UCSD-AML1 (cell line): ENCODE results near the gene CLSTN2.

Experiments
- DNase-seq: peaks from one replicate; lab custom pipeline; 2025; ENCODE audit not compliant: unreplicated experiment; lab: John Stamatoyannopoulos, UW

CLSTN2 gene

DNA sequence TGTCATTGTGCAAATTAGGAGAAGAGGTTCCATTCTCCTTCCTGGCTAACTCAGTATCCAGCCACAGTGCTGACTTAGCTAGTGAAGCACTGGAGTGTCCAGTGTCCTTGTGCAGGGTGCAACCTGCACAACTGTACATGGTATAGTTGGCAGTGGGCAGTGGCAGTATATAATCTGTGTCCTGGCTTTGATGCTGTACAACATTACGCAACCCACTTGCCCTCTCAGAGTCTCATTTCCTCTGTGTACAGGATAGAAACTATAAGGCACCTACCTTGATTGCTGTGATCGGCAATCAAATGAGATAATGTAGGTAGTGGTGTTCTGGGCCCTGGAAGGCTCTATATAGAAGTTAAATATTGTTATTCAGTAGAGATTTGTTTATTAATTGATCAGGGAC, 333.6 kb downstream of the CLSTN2 start:
- no peak for DNase-seq

DNA sequence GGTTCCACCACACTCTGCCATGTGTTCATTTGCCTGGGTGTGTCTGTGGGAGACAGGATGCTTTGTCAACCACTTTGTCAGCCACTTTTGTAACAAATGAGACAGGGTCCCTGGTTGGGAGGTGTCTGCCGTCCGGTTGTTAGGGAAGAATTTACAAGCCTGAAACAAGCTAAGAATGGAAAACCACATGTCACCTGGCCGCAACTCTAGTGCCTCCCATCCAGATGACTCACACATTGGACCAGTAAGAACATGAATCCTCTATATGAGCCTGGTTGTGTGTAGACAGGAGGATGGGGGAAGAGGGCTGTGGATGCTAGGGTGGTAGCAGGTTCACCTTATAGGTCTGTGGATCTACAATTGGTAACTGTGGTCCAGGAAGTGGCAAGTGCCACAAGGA, 335.3 kb downstream of the CLSTN2 start:
- no peak for DNase-seq

DNA sequence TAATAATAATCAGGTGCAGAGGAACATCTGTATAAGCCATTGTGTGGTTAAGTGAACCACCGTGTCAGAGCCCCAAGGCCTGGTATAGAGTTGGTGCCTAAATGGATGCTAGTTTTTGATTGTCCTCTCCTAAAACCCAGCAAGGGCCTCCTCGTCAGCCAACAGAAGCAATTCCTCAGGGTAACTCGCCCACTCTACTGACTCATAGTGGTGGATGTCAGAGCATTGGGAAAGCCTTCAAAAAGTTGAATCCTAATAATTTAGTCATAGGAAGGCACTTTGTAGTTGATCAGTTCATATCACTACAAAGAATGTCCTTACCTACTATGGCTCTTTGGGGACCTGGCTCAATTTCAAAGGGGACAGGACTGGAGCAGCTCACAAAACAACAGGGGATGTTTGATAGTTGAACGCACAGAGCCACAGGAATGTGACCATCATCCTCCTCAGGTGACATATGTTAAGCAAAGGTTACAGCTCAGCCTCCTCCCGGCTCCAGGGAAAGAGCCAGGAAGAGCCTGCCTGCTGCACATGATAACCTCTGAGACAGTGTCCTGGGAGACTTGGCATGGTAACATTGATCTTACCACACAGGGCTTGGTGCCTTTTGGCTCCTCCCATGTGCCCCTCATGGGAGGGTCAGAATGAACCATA, 338.7 kb downstream of the CLSTN2 start:
- no peak for DNase-seq

DNA sequence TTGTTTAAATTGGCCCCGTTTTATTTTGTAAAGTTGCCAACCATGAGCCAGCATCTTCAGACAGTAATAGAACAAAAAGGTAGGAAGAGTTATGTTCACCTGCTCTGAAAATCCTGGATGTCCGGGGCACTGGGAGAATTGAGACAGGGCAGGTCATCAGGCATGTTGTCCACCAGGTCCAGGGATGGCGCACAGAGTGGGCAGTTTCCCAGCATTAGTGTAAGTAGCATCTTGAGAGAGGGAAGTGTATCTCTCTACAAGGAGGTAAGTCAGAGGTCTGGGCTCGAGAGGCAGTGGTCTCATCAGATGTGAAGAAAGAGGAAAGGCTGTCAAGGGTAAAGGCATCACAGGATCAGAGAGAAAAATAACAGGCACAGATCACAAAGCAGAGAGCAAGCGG, 339.4 kb downstream of the CLSTN2 start:
- DNase-seq, result no peak

DNA sequence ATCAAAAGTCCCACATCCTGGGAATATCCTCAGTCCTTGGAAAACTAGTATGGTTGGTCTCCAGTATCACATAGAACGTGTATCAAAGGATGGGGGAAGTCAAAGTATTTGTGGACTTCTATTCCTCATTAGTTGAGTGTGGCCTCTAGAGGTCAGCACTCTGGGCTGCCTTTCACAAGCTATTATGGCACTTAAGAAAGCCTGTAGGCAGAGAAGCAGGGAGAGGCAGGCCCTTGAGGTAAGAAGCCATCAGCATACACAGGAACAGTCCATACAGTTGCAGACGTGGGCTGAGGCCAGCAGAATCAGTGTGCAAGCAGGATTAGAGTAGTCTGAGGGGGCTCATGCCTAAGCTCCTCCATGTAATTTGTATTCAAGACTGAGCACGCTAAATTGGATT, 341.7 kb downstream of the CLSTN2 start:
- DNase-seq, result peak; percentile 13

DNA sequence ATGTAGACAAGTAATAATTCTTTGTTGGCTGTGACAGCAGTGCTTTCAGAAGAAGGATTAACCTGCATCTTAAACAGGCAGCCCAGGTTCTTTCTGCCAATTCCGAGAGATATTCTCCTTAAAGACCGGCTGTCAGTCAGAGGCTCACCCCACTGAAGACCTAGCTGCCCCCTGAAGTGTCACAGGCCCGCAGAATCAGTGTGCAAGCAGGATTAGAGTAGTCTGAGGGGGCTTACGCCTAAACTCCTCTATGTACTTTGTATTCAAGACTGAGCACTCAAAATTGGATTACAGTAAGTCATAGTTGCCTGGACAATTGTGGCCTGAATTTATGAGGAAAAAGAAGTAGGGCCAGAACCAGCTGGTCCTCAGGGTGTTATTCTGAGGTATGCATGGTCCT, 342.9 kb downstream of the CLSTN2 start:
- no peak for DNase-seq

DNA sequence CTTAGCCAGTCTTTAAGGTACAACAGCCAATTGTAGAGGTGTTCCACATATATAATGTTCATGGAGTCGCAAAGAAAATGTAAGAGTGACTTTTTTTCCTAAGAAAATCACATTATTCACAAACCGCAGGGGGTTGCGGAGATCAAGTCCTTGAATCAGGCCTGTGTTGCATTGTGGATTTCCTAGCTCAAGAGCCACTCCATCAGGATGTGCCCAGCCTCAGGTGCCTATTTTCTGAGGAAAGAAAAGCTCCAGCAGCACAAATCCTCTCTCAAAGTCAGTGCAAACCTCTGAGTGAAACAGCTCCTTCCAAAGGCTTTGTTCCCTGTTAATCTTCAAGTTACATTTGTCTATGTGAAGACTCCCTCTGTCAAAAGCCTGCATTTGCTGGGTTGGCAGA, 349.4 kb downstream of the CLSTN2 start:
- DNase-seq, result no peak

DNA sequence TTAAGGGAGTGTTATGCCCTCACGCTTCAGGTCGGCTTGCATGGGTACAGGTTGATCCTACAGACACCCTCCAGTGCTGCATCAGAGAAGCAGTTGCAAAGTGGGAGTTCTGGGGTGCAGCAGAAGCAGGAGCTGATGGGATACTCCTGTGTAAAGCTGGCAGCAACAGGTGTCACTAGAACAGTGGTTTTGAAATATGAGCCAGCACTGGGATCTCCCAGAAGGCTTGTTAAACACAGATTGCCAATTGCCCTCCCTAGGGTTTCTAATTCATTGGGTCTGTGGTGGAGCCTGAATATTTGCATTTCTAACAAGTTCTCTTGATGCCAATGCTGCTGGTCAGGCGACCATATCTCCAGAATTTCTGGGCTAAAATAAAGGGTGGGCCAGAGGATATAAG, 350.4 kb downstream of the CLSTN2 start:
- DNase-seq, result no peak

DNA sequence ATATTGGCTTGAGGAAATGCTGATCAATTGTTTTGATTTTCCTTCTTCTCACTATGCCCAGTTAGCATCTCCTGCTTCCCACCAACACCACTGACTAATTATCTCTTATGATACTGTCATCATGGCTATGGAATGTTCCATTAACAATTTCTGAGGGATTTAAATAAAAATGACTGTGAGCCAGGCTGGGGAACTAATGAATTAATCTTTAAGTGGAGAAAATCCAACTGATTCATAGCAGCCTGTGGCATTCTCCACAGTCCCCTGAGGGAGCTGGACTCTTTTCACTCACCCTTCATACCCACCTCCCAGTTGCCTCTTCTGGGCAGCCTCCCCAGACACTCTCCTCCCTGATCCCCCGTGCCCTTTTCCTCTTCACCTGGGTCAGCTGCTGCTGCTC, 353.6 kb downstream of the CLSTN2 start:
- DNase-seq, result no peak

DNA sequence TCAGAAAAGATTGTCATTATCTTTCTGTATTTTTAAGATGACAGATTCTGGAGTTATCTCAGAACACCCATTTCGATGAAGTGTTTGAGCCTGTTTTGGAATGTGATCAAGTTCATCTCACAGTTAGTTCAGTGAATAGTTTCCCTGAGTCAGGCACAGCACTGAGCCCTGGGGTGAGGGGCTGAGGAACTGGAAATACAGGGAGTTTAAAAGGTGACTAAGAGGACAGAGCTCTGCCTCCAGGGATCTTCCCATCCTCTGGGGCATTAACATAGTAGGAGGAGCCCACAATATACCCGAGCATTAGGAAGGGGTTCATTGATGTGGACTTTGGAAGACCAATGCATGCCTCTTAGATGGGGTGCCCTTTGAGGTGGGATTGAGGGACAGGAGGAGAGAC, 355.1 kb downstream of the CLSTN2 start:
- no peak for DNase-seq

DNA sequence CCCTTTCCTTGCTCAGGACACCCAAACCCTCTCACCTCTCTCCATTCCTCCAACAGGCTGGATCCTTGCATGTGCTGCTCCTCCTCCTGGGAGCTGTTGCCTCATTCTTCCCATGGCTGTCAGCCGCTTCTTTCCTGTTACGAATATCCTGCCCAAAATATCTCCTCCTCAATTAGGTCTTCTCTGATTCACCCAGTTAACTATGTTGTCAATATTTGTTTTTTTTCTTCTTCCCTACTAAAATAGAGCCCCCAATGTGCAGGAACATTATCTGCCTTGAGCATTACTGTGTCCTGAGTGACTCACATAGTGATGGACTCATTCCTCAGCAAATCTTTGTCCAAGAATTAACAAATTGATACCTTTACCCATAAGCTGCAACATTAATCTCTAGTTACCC, 357.2 kb downstream of the CLSTN2 start:
- no peak for DNase-seq

DNA sequence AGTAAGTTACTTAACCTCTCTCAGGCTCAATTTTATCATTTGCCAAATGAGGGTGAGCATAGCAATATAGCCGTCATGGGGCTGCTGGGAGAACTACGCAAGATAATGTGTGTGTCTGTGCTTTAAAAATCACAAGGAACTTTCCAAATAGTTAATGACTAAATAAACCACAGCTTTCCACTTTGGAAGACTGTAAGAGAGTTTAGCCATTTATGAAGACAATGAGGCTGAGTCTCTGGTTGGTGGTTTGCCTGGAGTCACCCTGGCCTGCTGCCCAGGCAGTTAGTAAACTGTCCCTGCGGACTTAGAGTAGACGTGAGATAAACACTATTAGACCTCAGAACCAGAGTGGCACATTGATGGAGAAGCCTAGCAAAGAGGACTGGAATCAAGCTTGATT, 357.7 kb downstream of the CLSTN2 start:
- DNase-seq, result no peak

DNA sequence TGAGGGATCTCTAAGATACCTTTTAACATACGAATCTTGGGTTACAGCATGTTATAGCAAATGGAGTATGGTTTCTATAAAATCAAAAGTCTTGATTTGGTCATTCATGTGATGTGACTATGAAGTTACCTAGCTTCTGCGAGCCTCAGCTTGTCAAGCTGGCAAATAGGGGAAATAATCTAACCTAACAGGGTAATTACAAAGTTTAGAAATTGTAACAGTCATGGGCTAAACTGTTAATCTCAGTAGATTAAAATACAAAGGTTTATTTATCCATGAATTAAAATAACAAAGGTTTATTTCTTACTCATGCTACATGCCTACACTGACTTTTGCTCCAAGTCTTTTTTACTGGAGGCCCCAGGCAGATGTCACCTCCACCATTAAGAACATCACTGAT, 359.1 kb downstream of the CLSTN2 start:
- no peak for DNase-seq

DNA sequence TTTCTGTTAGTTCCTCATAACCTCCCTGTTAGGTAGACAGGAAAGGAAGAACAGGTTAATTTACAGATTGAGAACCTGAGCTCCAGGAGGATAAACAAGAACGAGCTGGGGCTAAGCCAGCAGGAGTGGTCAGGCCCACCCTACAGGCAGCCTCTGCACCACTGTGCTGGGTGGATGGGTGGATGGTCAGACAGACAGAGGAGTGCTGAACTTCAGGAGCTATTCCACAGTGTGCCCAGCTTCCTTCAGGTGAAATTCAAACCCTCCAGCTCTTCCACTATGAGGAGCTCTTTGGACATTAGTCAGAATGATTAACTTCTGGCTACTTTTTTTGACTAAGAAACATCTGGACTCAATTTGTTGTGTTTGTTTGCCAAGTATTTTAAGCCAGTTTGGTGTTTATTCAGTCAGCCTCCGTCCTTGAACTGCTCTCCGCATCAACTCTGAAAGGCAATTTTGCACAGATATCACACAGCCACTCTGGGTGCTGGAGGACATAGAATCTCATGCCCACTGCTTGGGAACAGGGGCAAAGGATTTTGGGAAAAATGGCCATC, 361.9 kb downstream of the CLSTN2 start:
- no peak for DNase-seq

DNA sequence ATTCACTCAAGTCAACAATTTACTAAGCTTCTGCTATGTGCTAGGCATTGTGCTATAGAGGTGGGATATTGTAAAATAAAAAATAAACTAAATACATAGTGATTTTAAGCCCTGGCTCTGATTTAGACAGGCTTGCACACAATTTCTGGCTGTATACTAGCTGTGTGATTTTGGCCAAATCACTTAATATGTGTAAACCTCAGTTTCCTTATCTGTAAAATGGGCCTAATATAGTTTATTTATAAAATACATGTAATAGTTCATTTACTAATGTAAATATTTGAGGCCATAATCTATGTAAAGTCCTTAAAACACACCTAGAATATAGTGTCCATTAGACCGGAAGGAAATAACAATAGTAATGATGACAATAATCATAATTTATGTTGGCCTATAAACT, 363.1 kb downstream of the CLSTN2 start:
- DNase-seq, result no peak

DNA sequence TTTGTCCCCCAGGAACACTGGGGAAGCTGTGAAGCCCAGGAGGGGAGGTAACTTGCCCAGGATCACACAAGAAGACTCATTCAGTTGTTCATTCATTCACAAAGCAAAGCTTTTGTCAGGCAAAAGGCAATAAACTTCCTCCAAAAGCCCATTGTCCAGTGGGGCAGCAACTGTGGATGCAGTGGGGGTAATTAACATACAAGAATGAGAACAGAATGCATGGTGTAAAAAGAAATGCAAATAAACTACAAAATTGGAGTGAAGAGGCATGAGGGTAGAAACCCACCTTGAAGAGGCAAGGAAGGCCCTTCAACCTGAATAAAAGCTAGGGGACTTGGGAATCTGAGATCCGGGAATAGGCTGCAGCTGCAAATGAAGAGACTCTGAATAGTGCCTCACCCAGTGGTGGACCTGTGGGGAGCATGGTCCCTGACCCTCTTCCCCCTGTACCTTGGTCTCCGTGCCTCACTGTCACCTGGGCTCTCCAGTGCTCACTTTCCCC, 363.6 kb downstream of the CLSTN2 start:
- no peak for DNase-seq

DNA sequence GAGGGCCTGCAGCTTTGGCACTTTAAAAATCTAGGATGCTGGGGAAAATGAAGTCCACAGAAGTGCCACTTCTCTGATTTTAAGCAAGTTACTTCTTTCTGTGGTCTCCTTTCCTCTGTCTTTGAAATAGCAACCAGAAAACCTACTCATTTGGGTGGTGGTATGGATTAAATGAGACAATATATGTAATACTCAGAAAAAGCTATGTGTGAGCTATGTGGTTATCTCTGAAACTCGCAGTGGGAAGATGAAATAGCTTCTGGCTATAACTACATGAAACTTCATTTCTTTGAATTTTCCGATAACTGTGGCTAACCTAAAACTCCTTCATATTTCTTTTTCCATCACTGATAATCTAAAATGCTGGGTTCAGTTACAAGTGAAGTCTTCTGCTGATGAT, 368.9 kb downstream of the CLSTN2 start:
- DNase-seq, result no peak

DNA sequence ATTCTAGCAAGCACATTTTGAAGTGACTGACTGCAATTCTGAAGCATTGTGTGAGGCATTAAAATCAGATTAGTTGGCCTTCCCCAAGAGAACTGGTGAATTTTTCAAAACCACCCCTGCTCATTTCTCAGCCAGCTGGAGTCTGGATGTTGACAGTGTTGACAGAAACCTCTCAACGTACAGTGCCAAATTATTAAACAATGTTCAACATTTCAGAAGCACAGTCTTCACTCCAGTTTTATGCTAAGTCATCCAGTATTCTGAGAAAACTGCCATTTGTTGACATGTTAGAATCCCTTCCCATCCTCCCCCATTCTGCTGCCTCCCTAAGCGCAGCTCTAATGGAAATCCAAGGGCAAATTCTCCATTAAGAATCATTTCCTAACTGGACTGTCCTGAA, 373.6 kb downstream of the CLSTN2 start:
- DNase-seq, result no peak

DNA sequence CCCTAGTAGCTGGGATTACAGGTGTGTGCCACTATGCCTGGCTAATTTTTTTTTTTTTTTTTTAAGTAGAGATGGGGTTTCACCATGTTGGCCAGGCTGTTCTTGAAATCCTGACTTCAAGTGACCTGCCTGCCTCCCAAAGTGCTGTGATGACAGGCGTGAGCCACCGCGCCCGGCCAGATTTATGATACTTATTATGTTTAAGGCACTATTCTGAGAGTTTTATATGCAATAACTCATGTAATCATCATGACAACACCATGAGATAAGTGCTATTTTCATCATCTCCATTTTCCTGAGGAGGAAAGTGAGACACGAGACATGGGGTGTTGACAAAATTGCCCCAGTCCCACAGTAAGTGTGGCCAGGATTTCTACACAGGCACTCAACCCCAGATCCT, 376.4 kb downstream of the CLSTN2 start:
- DNase-seq, result no peak

DNA sequence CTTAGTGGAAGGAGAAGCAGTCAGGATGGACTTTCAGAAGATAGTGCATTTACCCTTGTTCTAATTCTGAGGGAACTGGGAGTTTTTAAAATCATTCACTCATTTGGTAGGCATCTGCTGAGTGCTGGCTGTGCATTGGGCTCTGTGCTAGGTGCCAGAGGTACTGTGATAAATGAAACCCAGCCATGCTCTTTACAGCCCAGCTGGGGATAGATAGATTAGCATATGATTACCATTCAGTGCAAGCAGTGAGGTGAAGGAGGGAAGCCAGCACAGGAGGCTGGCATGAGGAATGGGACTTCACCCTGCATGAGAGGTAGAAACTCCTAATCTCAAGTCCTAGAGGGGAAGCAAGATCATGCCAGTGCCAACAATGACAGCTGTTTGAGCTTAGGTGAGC, 381.0 kb downstream of the CLSTN2 start:
- DNase-seq, result no peak

DNA sequence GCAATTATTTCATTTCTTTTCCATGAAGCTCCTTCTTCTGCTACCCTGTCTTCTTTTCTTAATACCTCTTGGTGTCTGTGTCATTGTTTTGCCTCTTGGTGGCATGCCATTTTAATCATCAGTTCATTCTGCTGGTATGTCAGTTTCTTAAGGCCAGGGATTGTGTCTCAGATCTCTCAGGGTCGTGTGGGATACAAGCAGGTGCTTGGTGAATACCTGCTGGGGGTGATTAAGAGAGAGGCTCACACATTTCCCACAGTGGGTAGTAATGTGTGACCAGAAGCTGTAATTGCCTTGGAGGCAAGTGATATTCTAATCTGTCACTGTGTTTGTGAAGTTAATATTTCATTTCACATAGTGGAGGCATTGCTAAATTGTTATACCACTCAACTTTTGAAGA, 381.5 kb downstream of the CLSTN2 start:
- DNase-seq, result no peak

DNA sequence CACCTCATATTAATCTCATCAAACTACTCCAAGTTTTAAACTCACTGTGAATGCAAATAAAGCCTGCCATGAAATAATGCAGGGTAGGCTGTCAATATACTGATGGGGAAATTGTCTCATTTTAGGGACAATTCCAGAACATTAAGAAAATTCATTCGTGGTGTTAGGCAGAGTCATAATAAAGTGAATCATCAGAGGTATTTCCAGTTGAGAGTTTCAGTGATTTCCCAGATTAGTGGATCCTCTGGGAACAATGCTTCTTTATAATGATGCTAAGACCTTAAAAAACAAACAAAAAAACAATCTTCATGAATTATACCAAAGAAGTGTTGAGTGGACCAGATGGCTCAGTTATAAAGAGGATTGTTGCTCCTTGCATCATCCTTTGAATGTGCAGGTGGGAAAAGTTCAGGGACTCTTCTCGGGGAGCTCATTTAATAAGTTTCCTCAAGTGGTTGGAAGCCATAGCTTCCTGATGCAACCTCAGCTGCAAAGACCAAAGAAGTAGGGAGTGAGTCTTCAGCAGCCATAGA, 381.9 kb downstream of the CLSTN2 start:
- no peak for DNase-seq

DNA sequence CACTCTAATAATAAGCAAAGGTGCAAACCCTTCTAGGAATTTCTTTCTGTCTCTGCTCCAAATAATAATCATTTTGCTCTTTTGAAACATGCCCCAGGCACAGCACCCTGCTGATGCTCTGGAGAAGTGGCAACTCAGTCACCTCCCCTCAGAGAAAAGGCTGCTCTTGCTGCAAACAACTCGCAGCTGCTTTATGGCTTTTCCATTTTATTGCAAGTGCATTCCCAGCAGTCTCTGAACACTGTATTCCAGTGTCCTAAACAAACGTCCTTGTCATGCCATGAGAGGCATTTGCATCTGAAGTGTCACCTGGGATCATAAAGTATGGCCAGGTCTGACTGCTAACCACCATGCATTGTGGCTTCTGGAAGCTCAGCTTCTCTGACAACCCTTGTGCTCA, 384.8 kb downstream of the CLSTN2 start:
- DNase-seq, result no peak
